ENCODE results near the gene C9orf78. TPM values are rescaled to one million over a fixed set of nuclear protein-coding genes. Genes with fewer than 3 reads are reported as not detected.

Gene C9orf78
- total and polyA plus RNA-seq, 2 of the 8 experiments (the other 6 are each of a cell fraction or from before 2014, with no cell fraction given): 17.4 to 40.6 TPM

GRCh38 chr9:129851821-129852220 lies 16.7 kb upstream of the C9orf78 start (continued):
- TF ChIP-seq USF2 (IDR thresholded peaks at IDR 0.05; ENCODE audit: low read length) (no peak), RFX5 (IDR thresholded peaks at IDR 0.05; ENCODE audit: borderline replicate concordance, low read depth, low read length) (no peak), POU5F1 (IDR thresholded peaks at IDR 0.05; ENCODE audit: low read depth, low read length) (no peak)
